Ishikawa (cell line): ENCODE measurements around the gene COL18A1.

Experiments used
- CEBPB ChIP-seq: IDR thresholded peaks from 2 replicates; pipeline ENCODE4 v1.6.1; 2012
- CREB1 ChIP-seq: IDR thresholded peaks from 2 replicates; pipeline ENCODE4 v1.6.1; 2012; ENCODE audit warnings: low read depth
- EGR1 ChIP-seq: IDR thresholded peaks from 2 replicates; pipeline ENCODE4 v1.6.1; 2012
- EP300 ChIP-seq: IDR thresholded peaks from 2 replicates; pipeline ENCODE4 v1.6.1; 2012; ENCODE audit warnings: borderline replicate concordance
- FOXM1 ChIP-seq: IDR thresholded peaks from 2 replicates; pipeline ENCODE4 v1.6.1; 2012; ENCODE audit warnings: low read depth, borderline replicate concordance
- MAX ChIP-seq: IDR thresholded peaks from 2 replicates; pipeline ENCODE4 v1.6.1; 2012
- NFIC ChIP-seq: IDR thresholded peaks from 2 replicates; pipeline ENCODE4 v1.6.1; 2012
- RAD21 ChIP-seq: IDR thresholded peaks from 2 replicates; pipeline ENCODE4 v1.6.1; 2012; ENCODE audit warnings: low read depth
- REST ChIP-seq: IDR thresholded peaks from 2 replicates; pipeline ENCODE4 v1.6.1; 2012; ENCODE audit warnings: low read depth, mild to moderate bottlenecking
- TAF1 ChIP-seq: IDR thresholded peaks from 2 replicates; pipeline ENCODE4 v1.6.1; 2012; ENCODE audit warnings: low read depth, mild to moderate bottlenecking
- TCF12 ChIP-seq: IDR thresholded peaks from 2 replicates; pipeline ENCODE4 v1.6.1; 2012; ENCODE audit warnings: low read depth
- TEAD4 ChIP-seq: IDR thresholded peaks from 2 replicates; pipeline ENCODE4 v1.6.1; 2012
- YY1 ChIP-seq: IDR thresholded peaks from 2 replicates; pipeline ENCODE4 v1.6.1; 2012; ENCODE audit warnings: low read depth
- ZBTB7A ChIP-seq: IDR thresholded peaks from 2 replicates; pipeline ENCODE4 v1.6.1; 2012; ENCODE audit warnings: low read depth

- TF ChIP-seq YY1 (no peak), TAF1 (no peak), MAX (no peak), TEAD4 (no peak), CEBPB (no peak), REST (no peak), CREB1 (no peak), EP300 (no peak), NFIC (no peak), RAD21 (no peak), ZBTB7A (no peak), TCF12 (no peak), FOXM1 (no peak), EGR1 (no peak)
Observed at GRCh38 chr21:45391743-45392572, 13.0 kb upstream of the COL18A1 start.
